GM21786 (cell line): ENCODE measurements around the gene PHF1.
"Not testable (repeated sequence)": the region's sequence is repeated elsewhere in the genome, so short reads cannot be mapped to it uniquely, and the experiment has no call there.

Experiments used
- ATAC-seq: cut with Tn5 transposase; IDR thresholded peaks from one replicate; pipeline ENCODE4 v1.9.1; 2021; ENCODE audit not compliant: unreplicated experiment

PHF1 gene

GRCh38 chr6:33391278-33391921 lies 19.4 kb upstream of the PHF1 start, which contains the start of gene KIFC1:
Gene KIFC1 (plus strand): TSS chr6:33391823. CDS start chr6:33391986, 163 bp downstream.
- peak; percentile 85 for ATAC-seq

GRCh38 chr6:33391922-33392594 lies 18.8 kb upstream of the PHF1 start:
- no peak for ATAC-seq

GRCh38 chr6:33392595-33392948 lies 18.2 kb upstream of the PHF1 start:
- no peak for ATAC-seq

GRCh38 chr6:33392979-33393378 lies 17.8 kb upstream of the PHF1 start:
- no peak for ATAC-seq

- no peak for ATAC-seq
These were observed 13.3 kb upstream of the PHF1 start for GRCh38 chr6:33397541-33397940.

GRCh38 chr6:33398601-33399000 lies 12.2 kb upstream of the PHF1 start:
- not testable (repeated sequence) for ATAC-seq

- ATAC-seq: not testable (repeated sequence)
These were observed 10.9 kb upstream of the PHF1 start for GRCh38 chr6:33399881-33400280.

GRCh38 chr6:33404884-33405283 lies 5.9 kb upstream of the PHF1 start:
- ATAC-seq: no peak

- ATAC-seq: no peak
These were observed 5.4 kb upstream of the PHF1 start for GRCh38 chr6:33405386-33405940.

GRCh38 chr6:33406126-33406525 lies 4.7 kb upstream of the PHF1 start:
- ATAC-seq: no peak

GRCh38 chr6:33407132-33407718 lies 3.6 kb upstream of the PHF1 start:
- ATAC-seq: no peak

- ATAC-seq: peak; percentile 76
These were observed 634 bp upstream of the PHF1 start for GRCh38 chr6:33410050-33410710.

- ATAC-seq: no peak
These were observed 805 bp downstream of the PHF1 start for GRCh38 chr6:33411632-33412005.

GRCh38 chr6:33412140-33413009 lies 1.6 kb downstream of the PHF1 start:
- no peak for ATAC-seq

GRCh38 chr6:33413241-33414120 lies 2.7 kb downstream of the PHF1 start:
- no peak for ATAC-seq

GRCh38 chr6:33414592-33415271 lies 3.9 kb downstream of the PHF1 start:
- no peak for ATAC-seq

GRCh38 chr6:33415831-33416230 lies 5.0 kb downstream of the PHF1 start:
- no peak for ATAC-seq

GRCh38 chr6:33416386-33417127 lies 5.7 kb downstream of the PHF1 start:
- no peak for ATAC-seq
